ENCODE measurements around the gene OR10G4. TPM values are rescaled to one million over a fixed set of nuclear protein-coding genes. Genes with fewer than 3 reads are reported as not detected.
"Not testable (repeated sequence)": the region's sequence is repeated elsewhere in the genome, so short reads cannot be mapped to it uniquely, and the experiment has no call there.

Gene OR10G4
- total and polyA plus RNA-seq, 2 experiments from 2014 or later = not detected

DNA sequence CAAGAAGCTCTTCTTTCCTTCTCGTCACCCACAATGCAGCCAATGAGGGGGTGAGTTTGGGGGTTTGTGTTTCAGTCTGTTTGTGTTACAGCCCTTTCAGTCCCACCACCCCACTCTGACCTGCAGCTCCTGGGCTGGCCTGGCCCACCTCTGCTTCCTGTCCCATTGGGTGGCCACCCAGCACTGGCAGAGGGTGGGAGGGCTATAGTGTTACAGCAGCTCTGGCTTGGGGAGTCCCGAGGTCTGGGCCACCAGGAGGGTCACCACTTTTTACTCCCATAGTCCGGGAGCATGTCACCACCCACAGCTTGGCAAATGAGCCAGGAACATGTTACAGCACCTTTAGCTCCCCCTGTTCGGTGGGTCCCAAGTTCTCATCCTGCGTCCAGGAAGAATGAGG is 33.5 kb upstream of the OR10G4 start:
- H3K4me2 ChIP-seq (ENCODE audit: unreplicated experiment) = no peak overlapping the region
- no peaks in the 10 kb centered on the region for H3K79me2 ChIP-seq (ENCODE audit: insufficient read depth)
- TF ChIP-seq EZH2 (IDR thresholded peaks at IDR 0.05; ENCODE audit: insufficient read depth, poor library complexity, severe bottlenecking) (no peak), EZH2phosphoT487 (IDR thresholded peaks at IDR 0.05; ENCODE audit: insufficient read depth, low read depth) (no peak)
- H2AFZ ChIP-seq = no peak overlapping the region
- no peak overlapping the region for H3K9ac ChIP-seq
- H3K9me2 ChIP-seq (ENCODE audit: insufficient read depth) = no peaks in the 10 kb centered on the region
- 0 out of 2 replicates have a peak, but pooled peaks cover under 1% of the 10 kb centered on the region for H3F3A ChIP-seq (ENCODE audit: insufficient read depth)
- in situ Hi-C loops (cut with MboI) = no loop called here
- no peaks in the 10 kb centered on the region for H3K9me3 ChIP-seq (ENCODE audit: low read depth)
- 31 to 45% methylated on average over 5 of the region's 5 CpGs for WGBS, 2 experiments (ENCODE audit: low coverage in 1 of 2, low lambda C conversion rate in 2 of 2, missing lambda C conversion rate in 2 of 2)
- H4K20me1 ChIP-seq (ENCODE audit: insufficient read depth) = no peaks in the 10 kb centered on the region
- H3K4me1 ChIP-seq (ENCODE audit: insufficient read depth) = peaks cover 4% of the 10 kb centered on the region; the same call in 1 of the 2 replicates
- no peak overlapping the region for H3K4me3 ChIP-seq
- no peak overlapping the region for H3K27ac ChIP-seq
- DNase-seq = no peak
- no peaks in the 10 kb centered on the region for H3K36me3 ChIP-seq (ENCODE audit: low read depth)
- H3K27me3 ChIP-seq (replicated peaks; ENCODE audit: insufficient read depth) = no peaks in the 10 kb centered on the region; the same call in 1 of the 2 replicates

DNA sequence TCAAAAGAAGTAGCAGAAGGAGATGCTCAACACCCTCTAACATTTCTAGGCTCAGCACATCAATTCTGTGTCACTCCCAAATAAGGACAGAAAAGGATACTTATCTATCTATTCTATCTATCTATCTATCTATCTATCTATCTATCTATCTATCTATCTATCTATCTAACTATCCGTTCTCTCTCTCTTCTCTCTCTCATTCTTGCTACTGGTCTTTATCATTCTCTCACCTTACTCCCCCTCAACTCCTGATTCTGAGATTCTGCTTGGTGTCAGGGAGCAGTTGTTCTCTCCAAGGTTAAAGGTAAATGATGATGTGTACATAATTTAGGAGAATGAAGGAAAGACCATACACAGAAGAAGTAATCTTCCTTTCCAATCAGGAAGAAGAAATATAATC is 17.7 kb upstream of the OR10G4 start, which contains the start of gene OR10G6:
Gene OR10G6, minus strand, starts transcription at position 43 of the 400 bp plus-strand sequence. Its CDS starts 0 bp downstream, at position 43.
- no peak within 1 kb of the TSS for H3K4me2 ChIP-seq (ENCODE audit: unreplicated experiment)
- H2AFZ ChIP-seq = no peak within 1 kb of the TSS
- 15 to 17% methylated on average over 1 of the region's 1 CpG for WGBS, 2 experiments (ENCODE audit: low coverage in 1 of 2, low lambda C conversion rate in 2 of 2, missing lambda C conversion rate in 2 of 2)
- in situ Hi-C loops (cut with MboI) = no loop called here
- no peaks in the 10 kb centered on the region for H3K9me2 ChIP-seq (ENCODE audit: insufficient read depth)
- no peak for DNase-seq
- H3F3A ChIP-seq (ENCODE audit: insufficient read depth) = no peaks in the 10 kb centered on the region
- H3K9me3 ChIP-seq (ENCODE audit: low read depth) = no peaks in the 10 kb centered on the region
- no peaks in the 10 kb centered on the region for H3K4me1 ChIP-seq (ENCODE audit: insufficient read depth)
- no peaks in the 10 kb centered on the region for H4K20me1 ChIP-seq (ENCODE audit: insufficient read depth)
- no peak within 1 kb of the TSS for H3K9ac ChIP-seq
- H3K36me3 ChIP-seq (ENCODE audit: low read depth) = no peaks in the 10 kb centered on the region
- H3K27me3 ChIP-seq (replicated peaks; ENCODE audit: insufficient read depth) = peaks cover 12% of the 10 kb centered on the region; the same call in 1 of the 2 replicates
- no peak for TF ChIP-seq EZH2phosphoT487 (IDR thresholded peaks at IDR 0.05; ENCODE audit: insufficient read depth, low read depth)
- TF ChIP-seq EZH2 (IDR thresholded peaks at IDR 0.05; ENCODE audit: insufficient read depth, poor library complexity, severe bottlenecking) = no peak
- no peaks in the 10 kb centered on the region for H3K79me2 ChIP-seq (ENCODE audit: insufficient read depth)
- H3K27ac ChIP-seq = no peak within 1 kb of the TSS
- H3K4me3 ChIP-seq = no peak within 1 kb of the TSS

DNA sequence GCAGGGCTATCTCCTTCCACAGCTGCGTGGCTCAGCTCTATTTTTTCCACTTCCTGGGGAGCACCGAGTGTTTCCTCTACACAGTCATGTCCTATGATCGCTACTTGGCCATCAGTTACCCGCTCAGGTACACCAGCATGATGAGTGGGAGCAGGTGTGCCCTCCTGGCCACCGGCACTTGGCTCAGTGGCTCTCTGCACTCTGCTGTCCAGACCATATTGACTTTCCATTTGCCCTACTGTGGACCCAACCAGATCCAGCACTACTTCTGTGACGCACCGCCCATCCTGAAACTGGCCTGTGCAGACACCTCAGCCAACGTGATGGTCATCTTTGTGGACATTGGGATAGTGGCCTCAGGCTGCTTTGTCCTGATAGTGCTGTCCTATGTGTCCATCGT is 3.0 kb downstream of the OR10G4 start:
- H3K4me3 ChIP-seq; DNase-seq; H3K9ac ChIP-seq; H3K79me2 ChIP-seq (ENCODE audit: insufficient read depth); H3K9me2 ChIP-seq (ENCODE audit: insufficient read depth); in situ Hi-C loops (cut with MboI); H3K4me2 ChIP-seq (ENCODE audit: unreplicated experiment); H3K9me3 ChIP-seq (ENCODE audit: low read depth); H3K4me1 ChIP-seq (ENCODE audit: insufficient read depth); H3K36me3 ChIP-seq (ENCODE audit: low read depth); H3K27me3 ChIP-seq (replicated peaks; ENCODE audit: insufficient read depth); H3F3A ChIP-seq (ENCODE audit: insufficient read depth); H4K20me1 ChIP-seq (ENCODE audit: insufficient read depth); H3K27ac ChIP-seq; H2AFZ ChIP-seq: not testable (repeated sequence)
- 46 to 53% methylated on average over 5 to 6 of the region's 9 CpGs for WGBS, 2 experiments (ENCODE audit: low coverage in 1 of 2, low lambda C conversion rate in 2 of 2, missing lambda C conversion rate in 2 of 2)

DNA sequence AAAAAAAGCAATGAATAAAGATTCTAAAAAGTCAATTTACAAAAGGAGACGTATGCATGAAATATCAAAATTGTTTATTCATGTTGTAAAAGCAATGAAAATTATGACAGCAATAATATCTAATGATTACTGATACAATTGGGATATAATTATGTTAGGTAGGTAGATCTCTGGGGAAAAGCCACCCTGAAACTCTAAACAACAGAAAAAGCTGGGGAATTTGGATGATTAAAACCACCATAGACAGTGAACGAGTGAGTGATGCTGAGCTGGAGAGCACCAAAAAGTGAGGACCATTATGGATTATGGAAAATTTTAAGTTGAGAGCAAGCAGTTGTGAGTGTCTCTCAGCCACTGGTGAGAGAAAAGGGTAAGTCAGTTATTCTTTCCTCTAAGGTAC is 13.7 kb downstream of the OR10G4 start, which contains the start of gene OR10G8:
Gene OR10G8, plus strand, starts transcription at position 301 of the 400 bp plus-strand sequence. CDS start 2,825 bp downstream, outside the sequence.
- Histone ChIP-seq H3K4me1 (ENCODE audit: insufficient read depth) (no peaks in the 10 kb centered on the region), H3K79me2 (ENCODE audit: insufficient read depth) (no peaks in the 10 kb centered on the region), H4K20me1 (ENCODE audit: insufficient read depth) (no peaks in the 10 kb centered on the region), H2AFZ (no peak within 1 kb of the TSS), H3K4me2 (ENCODE audit: unreplicated experiment) (no peak within 1 kb of the TSS), H3K36me3 (ENCODE audit: low read depth) (no peaks in the 10 kb centered on the region), H3F3A (ENCODE audit: insufficient read depth) (no peaks in the 10 kb centered on the region), H3K27me3 (replicated peaks; ENCODE audit: insufficient read depth) (no peaks in the 10 kb centered on the region), H3K9me2 (ENCODE audit: insufficient read depth) (no peaks in the 10 kb centered on the region), H3K4me3 (no peak within 1 kb of the TSS), H3K27ac (no peak within 1 kb of the TSS), H3K9me3 (ENCODE audit: low read depth) (no peaks in the 10 kb centered on the region), H3K9ac (no peak within 1 kb of the TSS)
- in situ Hi-C loops (cut with MboI) = no loop called here
- no peak for DNase-seq
- 2 to 16% methylated on average over 2 of the region's 2 CpGs for WGBS, 2 experiments (ENCODE audit: low coverage in 1 of 2, low lambda C conversion rate in 2 of 2, missing lambda C conversion rate in 2 of 2)
- TF ChIP-seq EZH2 (IDR thresholded peaks at IDR 0.05; ENCODE audit: insufficient read depth, poor library complexity, severe bottlenecking) (no peak), EZH2phosphoT487 (IDR thresholded peaks at IDR 0.05; ENCODE audit: insufficient read depth, low read depth) (no peak)

DNA sequence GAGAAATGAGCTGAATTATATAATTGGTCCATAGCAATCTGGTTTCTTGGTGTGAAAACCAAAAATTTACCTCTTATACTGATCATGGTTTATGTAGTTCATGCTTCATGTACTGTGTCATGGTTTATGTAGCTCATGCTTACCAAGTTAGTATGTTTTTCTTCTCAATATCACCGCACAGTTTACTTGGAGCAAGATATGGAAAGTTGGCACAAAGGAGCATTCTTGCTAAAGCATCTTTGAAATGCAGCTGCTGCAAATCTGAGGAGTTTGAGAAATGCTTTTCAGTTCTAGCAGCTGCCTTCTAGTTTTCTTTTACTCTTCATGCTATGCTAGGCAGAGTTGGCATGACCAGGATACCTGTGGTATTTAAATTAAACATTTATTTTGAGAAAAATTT is 23.9 kb downstream of the OR10G4 start:
- no peak overlapping the region for H3K4me2 ChIP-seq (ENCODE audit: unreplicated experiment)
- whole genome bisulfite sequencing, 2 experiments (ENCODE audit: low coverage in 1 of 2, low lambda C conversion rate in 2 of 2, missing lambda C conversion rate in 2 of 2) = 29 to 50% methylated on average over 1 of the region's 1 CpG
- H3K4me3 ChIP-seq = no peak overlapping the region
- H3K27me3 ChIP-seq (replicated peaks; ENCODE audit: insufficient read depth) = no peaks in the 10 kb centered on the region
- H3F3A ChIP-seq (ENCODE audit: insufficient read depth) = no peaks in the 10 kb centered on the region
- no peaks in the 10 kb centered on the region for H4K20me1 ChIP-seq (ENCODE audit: insufficient read depth)
- H3K27ac ChIP-seq = no peak overlapping the region
- H2AFZ ChIP-seq = no peak overlapping the region
- in situ Hi-C loops (cut with MboI) = no loop called here
- H3K9me3 ChIP-seq (ENCODE audit: low read depth) = no peaks in the 10 kb centered on the region
- H3K36me3 ChIP-seq (ENCODE audit: low read depth) = no peaks in the 10 kb centered on the region
- H3K4me1 ChIP-seq (ENCODE audit: insufficient read depth) = no peaks in the 10 kb centered on the region
- no peaks in the 10 kb centered on the region for H3K79me2 ChIP-seq (ENCODE audit: insufficient read depth)
- TF ChIP-seq EZH2 (IDR thresholded peaks at IDR 0.05; ENCODE audit: insufficient read depth, poor library complexity, severe bottlenecking) (no peak), EZH2phosphoT487 (IDR thresholded peaks at IDR 0.05; ENCODE audit: insufficient read depth, low read depth) (no peak)
- H3K9me2 ChIP-seq (ENCODE audit: insufficient read depth) = no peaks in the 10 kb centered on the region
- H3K9ac ChIP-seq = no peak overlapping the region
- no peak for DNase-seq

Measured in GM23248 (cell line).